ENCODE measurements around the gene GPC6.

GRCh38 chr13:93819331-93819890 lies 592.8 kb downstream of the GPC6 start:
- TF ChIP-seq CTCF (optimal IDR thresholded peaks at IDR 0.05 in 1 of 3, IDR thresholded peaks at IDR 0.05 in 1 of 3, conservative IDR thresholded peaks at IDR 0.05 in 1 of 3; ENCODE audit: extremely low read depth in 1 of 3, insufficient read depth in 2 of 3, low read length in 3 of 3), result no peak
- TF ChIP-seq EZH2 (IDR thresholded peaks at IDR 0.05; ENCODE audit: low read length), result no peak

All from keratinocyte (primary cell).